GM21515 (cell line): Measurements from ENCODE around the gene C13orf46.
"Not testable (repeated sequence)": the region's sequence is repeated elsewhere in the genome, so short reads cannot be mapped to it uniquely, and the experiment has no call there.

Source experiments
- ATAC-seq: cut with Tn5 transposase; IDR thresholded peaks from one replicate; pipeline ENCODE4 v1.9.1; 2021; ENCODE audit not compliant: unreplicated experiment

Gene C13orf46

GRCh38 chr13:113973218-113974164, at the start of gene C13orf46:
TSS of gene C13orf46 (minus strand) at chr13:113974076. CDS start at chr13:113973997, 79 bp downstream.
- ATAC-seq, result no peak

- no peak for ATAC-seq
Observed at GRCh38 chr13:114022876-114023275, 49.0 kb upstream of the C13orf46 start.

- no peak for ATAC-seq
Observed at GRCh38 chr13:114022309-114022669, 48.4 kb upstream of the C13orf46 start.

- no peak for ATAC-seq
Observed at GRCh38 chr13:114021464-114022308, 47.8 kb upstream of the C13orf46 start.

GRCh38 chr13:114020750-114021463, 47.0 kb upstream of the C13orf46 start:
- ATAC-seq, result no peak

- not testable (repeated sequence) for ATAC-seq
Observed at GRCh38 chr13:114020134-114020533, 46.3 kb upstream of the C13orf46 start.

DNA sequence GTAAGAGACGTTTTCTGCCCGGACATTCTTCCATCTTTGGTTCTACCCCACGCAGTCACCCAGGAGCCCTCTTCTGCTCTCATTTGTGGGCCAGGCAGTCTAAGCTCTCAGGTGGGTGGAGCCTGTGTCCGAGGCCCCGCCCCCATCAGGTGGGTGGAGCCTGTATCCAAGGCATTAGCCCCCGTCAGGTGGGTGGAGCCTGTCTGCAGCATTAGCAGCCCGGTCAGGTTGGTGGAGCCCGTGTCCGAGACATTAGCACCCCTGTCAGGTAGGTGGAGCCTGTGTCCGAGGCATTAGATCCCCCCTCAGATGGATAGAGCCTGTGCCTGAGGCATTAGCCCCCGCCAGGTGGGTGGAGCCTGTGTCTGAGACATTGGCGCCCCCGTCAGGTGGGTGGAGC, 45.5 kb upstream of the C13orf46 start:
- ATAC-seq, result no peak

DNA sequence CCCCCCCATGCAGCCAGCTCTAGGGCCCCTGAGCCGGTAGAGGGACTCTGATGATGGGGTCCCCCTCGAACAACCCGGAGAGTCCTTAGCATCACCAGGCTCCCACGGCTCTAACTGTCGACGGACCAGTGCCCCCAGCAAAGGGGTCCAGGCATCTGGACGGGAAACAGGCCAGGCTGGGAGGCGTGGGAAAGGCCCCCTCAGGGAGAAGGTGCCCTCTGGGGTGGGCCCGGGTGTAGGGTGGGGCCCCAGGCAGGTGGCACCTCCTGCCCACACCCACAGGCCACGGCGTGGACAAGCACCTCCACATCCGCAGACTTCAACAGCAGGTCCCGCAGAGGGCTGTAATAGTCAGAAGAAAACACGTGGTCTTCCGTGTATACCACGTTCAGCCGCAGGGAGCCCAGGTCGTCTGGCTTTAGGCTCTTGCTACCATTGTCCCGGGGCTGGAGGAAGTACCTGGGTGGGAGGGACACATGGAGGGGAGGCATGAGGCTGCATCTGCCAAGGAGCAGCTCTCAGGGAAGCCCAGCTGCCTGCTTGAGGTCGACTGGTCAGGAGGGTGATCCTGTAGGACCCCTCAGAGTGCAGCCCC, 44.7 kb upstream of the C13orf46 start:
- ATAC-seq, result no peak

DNA sequence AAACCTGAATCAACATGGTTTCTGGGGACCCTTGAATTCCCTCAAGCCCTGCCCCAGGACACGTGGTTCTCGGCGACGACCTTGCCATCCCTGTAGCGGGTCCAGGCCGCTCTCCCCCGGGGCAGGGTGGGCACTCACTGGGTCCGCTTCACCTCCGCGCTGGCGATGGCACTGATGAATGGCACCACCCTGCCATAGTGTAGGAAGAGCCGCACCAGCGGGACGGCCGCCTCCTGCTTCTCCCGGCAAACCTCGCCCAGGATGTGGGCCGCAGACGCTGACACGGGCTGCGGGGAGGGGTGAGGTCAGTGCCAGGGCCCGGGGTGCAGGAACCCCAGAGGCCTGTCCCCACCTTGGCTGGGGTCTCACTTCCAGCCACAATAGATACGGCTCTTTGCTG, 44.1 kb upstream of the C13orf46 start:
- no peak for ATAC-seq

- ATAC-seq, result no peak
Observed at GRCh38 chr13:114017028-114017630, 43.3 kb upstream of the C13orf46 start.

DNA sequence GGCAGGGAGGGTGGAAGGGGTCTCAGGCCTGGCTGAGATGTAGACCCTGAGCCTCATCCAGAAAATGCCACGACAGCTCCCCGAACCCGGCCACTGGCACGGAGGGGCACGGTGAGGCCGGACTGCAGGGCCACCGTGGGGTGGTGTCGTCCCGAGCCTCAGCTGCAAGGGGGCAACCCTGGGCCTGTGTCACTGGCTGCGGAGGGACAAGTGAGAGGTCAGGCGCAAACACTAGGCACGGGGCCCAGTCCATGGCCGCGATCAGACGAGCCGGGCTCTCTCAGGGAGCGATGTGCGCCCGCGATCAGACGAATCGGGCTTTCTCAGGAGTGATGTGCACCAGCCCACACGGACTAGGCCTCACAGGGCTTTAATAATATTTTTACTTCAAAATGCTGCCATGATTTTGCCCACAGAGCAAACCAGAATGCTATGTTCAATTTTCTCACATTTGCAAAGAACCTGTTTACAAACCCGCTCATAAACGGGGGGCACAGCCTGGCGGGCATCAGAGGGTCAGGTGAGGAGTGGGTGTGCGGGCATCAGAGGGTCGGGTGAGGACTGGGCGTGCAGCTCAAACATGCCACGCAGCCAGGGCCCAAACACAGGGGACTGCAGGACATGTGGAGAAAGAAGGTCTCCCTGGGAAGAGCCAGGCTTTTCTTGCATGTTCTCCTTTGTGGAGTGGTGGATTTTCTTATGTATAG, 42.6 kb upstream of the C13orf46 start:
- ATAC-seq, result no peak

GRCh38 chr13:114015969-114016295, 42.1 kb upstream of the C13orf46 start:
- no peak for ATAC-seq

DNA sequence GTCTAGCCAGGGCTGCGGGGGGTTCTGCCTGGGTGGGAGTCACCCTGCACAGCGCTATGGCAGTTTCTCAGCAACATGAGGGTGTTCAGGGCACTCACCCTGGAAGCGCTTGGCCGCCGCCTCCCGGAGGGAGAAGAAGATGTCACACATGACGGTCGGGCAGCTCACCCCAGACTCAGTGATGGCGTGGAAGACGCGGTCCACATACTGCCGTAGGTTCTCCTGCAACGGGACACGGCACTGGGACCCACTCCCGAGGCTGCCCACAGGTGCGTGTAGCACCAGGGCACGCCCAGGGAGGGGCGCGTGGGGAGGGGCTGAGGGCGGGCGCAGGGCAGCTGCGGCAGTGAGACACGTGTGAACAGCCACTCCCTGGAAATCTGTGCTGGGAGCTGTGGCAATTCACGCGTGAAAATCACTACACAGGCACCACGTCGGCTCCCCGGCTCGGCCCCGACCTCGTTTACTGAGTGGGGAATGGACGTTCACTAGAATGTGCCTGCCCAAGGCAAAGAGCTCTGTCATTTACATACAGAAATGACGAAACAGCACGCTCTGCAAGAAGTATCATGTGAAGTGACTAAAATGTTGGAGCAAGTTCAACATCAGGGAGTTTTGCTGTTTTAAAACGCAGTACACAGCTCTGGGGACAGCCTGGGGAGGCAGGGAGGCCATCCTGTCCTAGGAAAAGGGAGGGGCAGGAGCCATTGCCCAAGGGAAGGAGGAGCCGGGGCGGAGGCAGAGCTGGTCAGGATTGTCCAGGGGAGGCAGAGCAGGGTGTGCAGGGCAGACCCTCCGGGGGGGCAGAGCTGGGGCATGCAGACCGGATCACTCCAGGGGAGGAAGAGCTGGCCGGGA, 41.5 kb upstream of the C13orf46 start:
- no peak for ATAC-seq

- no peak for ATAC-seq
Observed at GRCh38 chr13:114013952-114014629, 40.2 kb upstream of the C13orf46 start.

- no peak for ATAC-seq
Observed at GRCh38 chr13:114013336-114013735, 39.5 kb upstream of the C13orf46 start.

DNA sequence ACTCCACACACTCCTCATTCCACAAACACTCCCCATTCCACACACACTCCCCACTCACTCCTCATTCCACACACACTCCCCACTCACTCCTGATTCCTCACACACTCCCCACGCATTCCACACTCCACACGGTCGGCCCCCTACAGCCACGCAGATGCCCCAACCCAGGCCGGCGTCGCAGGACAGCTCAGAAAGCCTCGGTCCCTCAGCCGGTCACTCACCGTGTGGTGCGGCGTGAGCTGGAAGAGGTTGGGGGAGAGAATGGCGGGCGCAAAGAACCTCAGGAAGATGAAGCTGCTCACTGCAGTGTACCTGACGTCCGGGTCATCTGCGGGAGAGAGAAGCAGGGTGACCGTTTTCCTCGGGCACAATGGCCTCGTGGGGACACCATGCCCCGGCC, 39.0 kb upstream of the C13orf46 start:
- ATAC-seq, result no peak

- no peak for ATAC-seq
Observed at GRCh38 chr13:114012141-114012540, 38.3 kb upstream of the C13orf46 start.

DNA sequence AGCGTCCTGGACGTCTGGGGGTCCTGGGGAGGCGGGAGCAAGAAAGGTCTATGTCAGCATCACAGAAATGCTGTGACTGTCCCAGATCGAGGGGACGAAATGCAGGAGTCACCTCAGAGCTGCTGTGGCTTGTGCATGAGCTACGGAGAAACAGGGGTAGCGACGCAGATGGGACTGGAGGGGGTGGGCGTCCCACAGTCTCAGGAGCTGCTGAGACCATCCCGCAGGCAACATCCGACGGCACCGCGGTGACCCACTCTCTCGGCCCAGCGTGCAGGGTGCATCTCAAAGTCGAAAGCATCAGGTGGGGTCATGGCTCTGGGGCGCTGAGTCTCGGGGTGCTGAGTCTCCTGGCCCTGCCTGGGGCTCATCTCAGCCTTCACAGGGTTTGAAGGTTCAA, 37.4 kb upstream of the C13orf46 start:
- ATAC-seq, result no peak
